Measurements from ENCODE around the gene FGD1. TPM values are rescaled to one million over a fixed set of nuclear protein-coding genes. Genes with fewer than 3 reads are reported as not detected.

The FGD1 gene
- total RNA-seq, 1 experiment from 2014 or later = 21.5 TPM

GRCh38 chrX:54534271-54534670, 38.2 kb upstream of the FGD1 start:
- H3K27ac ChIP-seq (ENCODE audit: low read depth, low read length, poor library complexity, severe bottlenecking) = no peak overlapping the region
- peaks cover 26% of the 10 kb centered on the region for H3K36me3 ChIP-seq (ENCODE audit: insufficient read depth, low read length, poor library complexity, severe bottlenecking)
- intact Hi-C loops (cut with micrococcal nuclease; ENCODE audit: unreplicated experiment) = no loop called here
- POLR2A ChIA-PET (ENCODE audit: low non-redundant PET) = no interaction called here
- no TSS peak for BruUV-seq (replicated peaks)
- H3K4me1 ChIP-seq (ENCODE audit: insufficient read depth, low read length, poor library complexity, severe bottlenecking) = peaks cover 3% of the 10 kb centered on the region
- peaks cover 3% of the 10 kb centered on the region for H3K9me3 ChIP-seq (ENCODE audit: low read depth, low read length, poor library complexity, severe bottlenecking)
- CTCF ChIA-PET = no interaction called here
- no peaks in the 10 kb centered on the region for H3K27me3 ChIP-seq (replicated peaks; ENCODE audit: insufficient read depth, low read depth, low read length, poor library complexity)
- TF ChIP-seq CTCF (conservative IDR thresholded peaks at IDR 0.05; ENCODE audit: low read depth, low read length) (no peak), EZH2 (IDR thresholded peaks at IDR 0.05; ENCODE audit: borderline replicate concordance, low read depth, low read length, poor library complexity, severe bottlenecking) (no peak)
- no peak for DNase-seq (ENCODE audit: low spot score)
- no peak overlapping the region for H3K4me3 ChIP-seq (ENCODE audit: low read depth, low read length, poor library complexity, severe bottlenecking)

GRCh38 chrX:54530357-54530900, 34.4 kb upstream of the FGD1 start:
- DNase-seq (ENCODE audit: low spot score) = no peak
- H3K4me1 ChIP-seq (ENCODE audit: insufficient read depth, low read length, poor library complexity, severe bottlenecking) = peaks cover 3% of the 10 kb centered on the region
- TF ChIP-seq CTCF (conservative IDR thresholded peaks at IDR 0.05; ENCODE audit: low read depth, low read length) (no peak), EZH2 (IDR thresholded peaks at IDR 0.05; ENCODE audit: borderline replicate concordance, low read depth, low read length, poor library complexity, severe bottlenecking) (no peak)
- ChIA-PET CTCF (no interaction called here), POLR2A (ENCODE audit: low non-redundant PET) (interaction anchor here (0.7 kb wide), 1 partner anchor 57 kb away, joined by 3 read pairs; no protein-coding TSS in a partner anchor)
- peaks cover 9% of the 10 kb centered on the region for H3K9me3 ChIP-seq (ENCODE audit: low read depth, low read length, poor library complexity, severe bottlenecking)
- peaks cover 11% of the 10 kb centered on the region for H3K36me3 ChIP-seq (ENCODE audit: insufficient read depth, low read length, poor library complexity, severe bottlenecking)
- peak overlapping the region; percentile 80 for H3K27ac ChIP-seq (ENCODE audit: low read depth, low read length, poor library complexity, severe bottlenecking)
- BruUV-seq (replicated peaks) = TSS peak; percentile 70
- no peaks in the 10 kb centered on the region for H3K27me3 ChIP-seq (replicated peaks; ENCODE audit: insufficient read depth, low read depth, low read length, poor library complexity)
- H3K4me3 ChIP-seq (ENCODE audit: low read depth, low read length, poor library complexity, severe bottlenecking) = peak overlapping the region; percentile 73
- intact Hi-C loops (cut with micrococcal nuclease; ENCODE audit: unreplicated experiment) = loop anchor here (2.0 kb wide), 1 partner anchor 36 kb away; no protein-coding TSS in a partner anchor

- POLR2A ChIA-PET (ENCODE audit: low non-redundant PET) = interaction anchor here (0.7 kb wide), 1 partner anchor 56 kb away, joined by 3 read pairs; no protein-coding TSS in a partner anchor
- H3K27me3 ChIP-seq (replicated peaks; ENCODE audit: insufficient read depth, low read depth, low read length, poor library complexity) = no peaks in the 10 kb centered on the region
- BruUV-seq (replicated peaks) = TSS peak; percentile 94
- H3K27ac ChIP-seq (ENCODE audit: low read depth, low read length, poor library complexity, severe bottlenecking) = peak within 1 kb of the TSS; percentile 80
- H3K36me3 ChIP-seq (ENCODE audit: insufficient read depth, low read length, poor library complexity, severe bottlenecking) = peaks cover 11% of the 10 kb centered on the region
- TF ChIP-seq EZH2 (IDR thresholded peaks at IDR 0.05; ENCODE audit: borderline replicate concordance, low read depth, low read length, poor library complexity, severe bottlenecking) (no peak), CTCF (conservative IDR thresholded peaks at IDR 0.05; ENCODE audit: low read depth, low read length) (no peak)
- H3K4me3 ChIP-seq (ENCODE audit: low read depth, low read length, poor library complexity, severe bottlenecking) = peak within 1 kb of the TSS; percentile 73
- DNase-seq (ENCODE audit: low spot score) = peak; percentile 88
- intact Hi-C loops (cut with micrococcal nuclease; ENCODE audit: unreplicated experiment) = loop anchor here (2.0 kb wide), 1 partner anchor 35 kb away; no protein-coding TSS in a partner anchor
- H3K9me3 ChIP-seq (ENCODE audit: low read depth, low read length, poor library complexity, severe bottlenecking) = peaks cover 9% of the 10 kb centered on the region
- CTCF ChIA-PET = interaction anchor here (0.6 kb wide), 1 partner anchor 649 kb away, joined by 3 read pairs; no protein-coding TSS in a partner anchor
- peaks cover 3% of the 10 kb centered on the region for H3K4me1 ChIP-seq (ENCODE audit: insufficient read depth, low read length, poor library complexity, severe bottlenecking)
Observed at GRCh38 chrX:54529552-54530356, 33.7 kb upstream of the FGD1 start, which contains the start of gene GNL3L. Gene GNL3L (plus strand): TSS chrX:54530219. CDS start chrX:54532567, 2,348 bp downstream.

All from A673 (cell line).